GM12878 (cell line): Measurements from ENCODE around the gene FCN2. TPM values are rescaled to one million over a fixed set of nuclear protein-coding genes. Genes with fewer than 3 reads are reported as not detected.

Experiments
- ATAC-seq: fragments of 200-7000 bp; cut with Tn5 transposase; 3 replicates; pipeline ENCODE4 v1.9.1; 2020; ENCODE audit warnings: mild to moderate bottlenecking, moderate library complexity
- BruUV-seq: library from RNA; stranded (reverse); fragments of 400-500 nt; replicated peaks from 2 replicates; lab custom pipeline; 2021; lab: Mats Ljungman, UMichigan
- CTCF ChIA-PET: fragments of 300-600 bp; sonication (Branson Sonifier 250); formaldehyde crosslinking; extraction: SDS; loops from one replicate; lab custom pipeline; 2021; ENCODE audit warnings: inconsistent platforms; lab: Yijun Ruan, JAX
- POLR2A ChIA-PET: fragments of 350-600 bp; formaldehyde crosslinking; extraction: SDS; loops from one replicate; lab custom pipeline; 2021; ENCODE audit warnings: inconsistent platforms; lab: Charles Lee
- RAD21 ChIA-PET: fragments of 300-600 bp; sonication (Branson Sonifier 250); formaldehyde crosslinking; loops from one replicate; lab custom pipeline; 2023; ENCODE audit warnings: antibody characterized with exemption; ENCODE audit not compliant: unreplicated experiment; lab: Charles Lee
- SMC1A ChIA-PET: fragments of 300-600 bp; sonication (Branson Sonifier 250); formaldehyde crosslinking; loops from one replicate; lab custom pipeline; 2023; ENCODE audit not compliant: unreplicated experiment, uncharacterized antibody; lab: Charles Lee
- DNase-seq: peaks from one replicate; pipeline ENCODE4 v3.0.0-alpha.2; 2011; ENCODE audit warnings: low read depth, low spot score
- FAIRE-seq: peaks from 3 replicates; lab custom pipeline; 2011; peaks lifted over from hg19 to GRCh38; lab: Jason Lieb, UNC
- H2AFZ ChIP-seq: 2 replicates; pipeline ENCODE4 v1.6.0; 2011; ENCODE audit warnings: low read depth, low read length, control low read depth; ENCODE audit not compliant: control insufficient read depth
- H3K27ac ChIP-seq: 2 replicates; pipeline ENCODE4 v1.5.1; 2011; ENCODE audit warnings: control low read depth; ENCODE audit not compliant: control insufficient read depth, insufficient read depth
- H3K27me3 ChIP-seq, 2 experiments: replicated peaks in 1 of 2; 2 replicates each; pipeline versions ENCODE4 v1.6.0 to v1.6.1; 2011; ENCODE audit warnings: low read length in 1 of 2; ENCODE audit not compliant: control insufficient read depth in 2 of 2, insufficient read depth in 2 of 2
- H3K36me3 ChIP-seq, 2 experiments: 2 replicates each; pipeline ENCODE4 v1.5.1; 2011; ENCODE audit warnings: low read length in 1 of 2; ENCODE audit not compliant: control insufficient read depth in 2 of 2, insufficient read depth in 2 of 2
- H3K4me1 ChIP-seq: 2 replicates; pipeline ENCODE4 v1.6.1; 2011; ENCODE audit warnings: mild to moderate bottlenecking, low read length, moderate library complexity, mixed read lengths; ENCODE audit not compliant: control insufficient read depth, insufficient read depth
- H3K4me2 ChIP-seq: 2 replicates; pipeline ENCODE4 v1.6.0; 2011; ENCODE audit warnings: control low read depth; ENCODE audit not compliant: control insufficient read depth, insufficient read depth
- H3K4me3 ChIP-seq: fragments of 200-600 bp; sonication (generic); 2 replicates; pipeline ENCODE4 v1.5.1; 2016
- H3K79me2 ChIP-seq: 2 replicates; pipeline ENCODE4 v1.6.0; 2011; ENCODE audit warnings: low read length; ENCODE audit not compliant: control insufficient read depth, insufficient read depth
- H3K9ac ChIP-seq: 2 replicates; pipeline ENCODE4 v1.8.0; 2011; ENCODE audit warnings: low read length, control low read depth, mixed read lengths; ENCODE audit not compliant: control insufficient read depth, insufficient read depth
- H3K9me3 ChIP-seq: replicated peaks from 3 replicates; pipeline ENCODE4 v1.5.1; 2011; ENCODE audit warnings: mild to moderate bottlenecking, low read length; ENCODE audit not compliant: control insufficient read depth, insufficient read depth
- H4K20me1 ChIP-seq: 2 replicates; pipeline ENCODE4 v1.6.0; 2011; ENCODE audit not compliant: control insufficient read depth, insufficient read depth
- NRF1 ChIP-seq: conservative IDR thresholded peaks from 2 replicates; pipeline ENCODE4 v1.6.1; 2011; ENCODE audit warnings: mild to moderate bottlenecking, low read depth, low read length, improper control_type of control experiment
- RAD21 ChIP-seq: IDR thresholded peaks from 2 replicates; pipeline ENCODE4 v1.6.1; 2011; ENCODE audit warnings: mild to moderate bottlenecking, low read depth, low read length, moderate library complexity; ENCODE audit not compliant: insufficient read depth
- STAT1 ChIP-seq: fragments of 450-650 bp; conservative IDR thresholded peaks from 2 replicates; pipeline ENCODE4 v1.6.1; 2014; ENCODE audit warnings: antibody characterized with exemption, mild to moderate bottlenecking
- TAF1 ChIP-seq: IDR thresholded peaks from 2 replicates; pipeline ENCODE4 v1.6.1; 2011; ENCODE audit warnings: mild to moderate bottlenecking, low read depth, low read length, borderline replicate concordance
- ZNF384 ChIP-seq: IDR thresholded peaks from 2 replicates; pipeline ENCODE4 v1.6.1; 2012; ENCODE audit warnings: low read depth, mild to moderate bottlenecking, low read length, improper control_type of control experiment, borderline replicate concordance
- WGBS: methylation state at CpG from one replicate; pipeline ENCODE4 v1.1.6; 2016; ENCODE audit warnings: low lambda C conversion rate; ENCODE audit not compliant: insufficient replicate concordance, insufficient coverage; ENCODE audit errors: missing lambda C conversion rate; 5-methylcytosine and 5-hydroxymethylcytosine counted together
- in situ Hi-C: fragments of 300-500 bp; cut with MboI; formaldehyde crosslinking; loops from 9 replicates; pipeline ENCODE4 v1.14.3; 2018; ENCODE audit warnings: mixed read lengths
- intact Hi-C: fragments of 100-400 bp; cut with micrococcal nuclease; formaldehyde crosslinking; loops from one replicate; pipeline ENCODE4 v1.14.2; 2022; ENCODE audit not compliant: unreplicated experiment
- polyA plus RNA-seq, 11 experiments: library from polyadenylated mRNA; depleted of rRNA in 4 of 11; unstranded in 6 of 11; stranded (reverse) in 5 of 11; fragments of >200 nt; fragmentation: Nextera tagmentation in 4 of 11; fragmentation: Illumina TruSeq in 1 of 11; extraction: Ambion mirVana in 4 of 11; extraction: Trizol in 1 of 11; gene quantifications; 1 replicate in 1 of 11; 2 replicates in 10 of 11; pipeline versions ENCODE4 v1.2.1 to v1.2.3, GENCODE V29; 2011 to 2016; ENCODE audit warnings: inconsistent platforms in 2 of 11, missing spikeins in 2 of 11, low read depth in 1 of 11
- total RNA-seq, 4 experiments: library from RNA; depleted of rRNA in 3 of 4; stranded (reverse); fragments of >200 nt in 3 of 4; fragmentation: Illumina TruSeq in 1 of 4; extraction: Trizol in 1 of 4; gene quantifications; 2 replicates each; pipeline versions ENCODE4 v1.2.1 to v1.2.3, GENCODE V29; 2013 to 2021
- TF ChIP-seq, protein P1 (sequence below): IDR thresholded peaks from 2 replicates; pipeline ENCODE4 v1.6.1; 2012; ENCODE audit warnings: improper control_type of control experiment, low read depth, low read length; ENCODE audit not compliant: insufficient replicate concordance
- TF ChIP-seq, protein P2 (sequence below): fragments of 150-350 bp; IDR thresholded peaks from 2 replicates; pipeline ENCODE4 v1.6.1; 2014; ENCODE audit warnings: mild to moderate bottlenecking, low read depth, low read length
- TF ChIP-seq, protein P3 (sequence below): fragments of 450-650 bp; IDR thresholded peaks from 2 replicates; pipeline ENCODE4 v1.6.1; 2017; ENCODE audit warnings: borderline replicate concordance
- TF ChIP-seq, protein P4 (sequence below): IDR thresholded peaks from 2 replicates; pipeline ENCODE4 v1.6.1; 2011; ENCODE audit warnings: borderline replicate concordance, low read depth, mild to moderate bottlenecking, moderate library complexity, low read length; ENCODE audit not compliant: insufficient read depth, poor library complexity, severe bottlenecking
- TF ChIP-seq, protein P5 (sequence below): IDR thresholded peaks from 2 replicates; pipeline ENCODE4 v1.6.1; 2011; ENCODE audit warnings: low read depth, mild to moderate bottlenecking, low read length, moderate library complexity, borderline replicate concordance; ENCODE audit errors: extremely low read depth
- TF ChIP-seq, protein P6 (sequence below): IDR thresholded peaks from 2 replicates; pipeline ENCODE4 v1.6.1; 2012; ENCODE audit warnings: low read depth, low read length, improper control_type of control experiment

The FCN2 gene
- total and polyA plus RNA-seq, 10 of the 15 experiments (the other 5 are each of a cell fraction or from before 2014, with no cell fraction given): not detected

DNA sequence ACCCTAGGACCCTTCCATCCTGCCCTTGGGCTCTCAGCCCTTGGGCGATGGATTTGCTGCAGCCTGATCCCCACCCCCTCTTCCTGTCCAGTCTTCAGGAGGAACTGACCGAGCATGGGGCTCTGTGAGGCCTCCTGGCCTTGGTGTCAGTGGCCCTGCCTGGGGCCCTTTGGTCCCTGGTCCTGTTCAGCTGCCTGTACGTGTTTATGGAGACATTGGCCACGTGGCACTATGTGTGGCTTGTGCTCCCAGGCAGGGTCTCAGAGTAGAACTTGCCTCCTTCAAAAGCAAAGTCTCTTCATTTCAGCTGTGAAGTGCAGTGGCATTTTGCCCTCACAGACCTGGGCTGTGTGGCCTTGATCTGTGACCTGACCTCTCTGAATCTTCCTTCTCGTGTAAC is 11.1 kb downstream of the FCN2 start:
- no peak overlapping the region for H3K27ac ChIP-seq
- peaks cover 2% of the 10 kb centered on the region for H3K9me3 ChIP-seq
- H3K27me3 ChIP-seq: no peaks in the 10 kb centered on the region; a peak in 1 of 4 replicates
- no peaks in the 10 kb centered on the region for H4K20me1 ChIP-seq
- H3K79me2 ChIP-seq: no peaks in the 10 kb centered on the region
- in situ Hi-C loops (no loop called here), intact Hi-C loops (no loop called here)
- ChIA-PET SMC1A (no interaction called here), RAD21 (no interaction called here), CTCF (no interaction called here), POLR2A (no interaction called here)
- H2AFZ ChIP-seq: no peak overlapping the region
- FAIRE-seq (no peak), ATAC-seq (no peak), DNase-seq (no peak)
- no TSS peak for BruUV-seq
- H3K36me3 ChIP-seq: no peaks in the 10 kb centered on the region
- H3K4me1 ChIP-seq: peaks cover 9% of the 10 kb centered on the region; the same call in 1 of the 2 replicates
- H3K9ac ChIP-seq: no peak overlapping the region
- H3K4me3 ChIP-seq: no peak overlapping the region
- H3K4me2 ChIP-seq: no peak overlapping the region
- 6% methylated on average over 5 of the region's 5 CpGs for WGBS
- TF ChIP-seq, protein P1, sequence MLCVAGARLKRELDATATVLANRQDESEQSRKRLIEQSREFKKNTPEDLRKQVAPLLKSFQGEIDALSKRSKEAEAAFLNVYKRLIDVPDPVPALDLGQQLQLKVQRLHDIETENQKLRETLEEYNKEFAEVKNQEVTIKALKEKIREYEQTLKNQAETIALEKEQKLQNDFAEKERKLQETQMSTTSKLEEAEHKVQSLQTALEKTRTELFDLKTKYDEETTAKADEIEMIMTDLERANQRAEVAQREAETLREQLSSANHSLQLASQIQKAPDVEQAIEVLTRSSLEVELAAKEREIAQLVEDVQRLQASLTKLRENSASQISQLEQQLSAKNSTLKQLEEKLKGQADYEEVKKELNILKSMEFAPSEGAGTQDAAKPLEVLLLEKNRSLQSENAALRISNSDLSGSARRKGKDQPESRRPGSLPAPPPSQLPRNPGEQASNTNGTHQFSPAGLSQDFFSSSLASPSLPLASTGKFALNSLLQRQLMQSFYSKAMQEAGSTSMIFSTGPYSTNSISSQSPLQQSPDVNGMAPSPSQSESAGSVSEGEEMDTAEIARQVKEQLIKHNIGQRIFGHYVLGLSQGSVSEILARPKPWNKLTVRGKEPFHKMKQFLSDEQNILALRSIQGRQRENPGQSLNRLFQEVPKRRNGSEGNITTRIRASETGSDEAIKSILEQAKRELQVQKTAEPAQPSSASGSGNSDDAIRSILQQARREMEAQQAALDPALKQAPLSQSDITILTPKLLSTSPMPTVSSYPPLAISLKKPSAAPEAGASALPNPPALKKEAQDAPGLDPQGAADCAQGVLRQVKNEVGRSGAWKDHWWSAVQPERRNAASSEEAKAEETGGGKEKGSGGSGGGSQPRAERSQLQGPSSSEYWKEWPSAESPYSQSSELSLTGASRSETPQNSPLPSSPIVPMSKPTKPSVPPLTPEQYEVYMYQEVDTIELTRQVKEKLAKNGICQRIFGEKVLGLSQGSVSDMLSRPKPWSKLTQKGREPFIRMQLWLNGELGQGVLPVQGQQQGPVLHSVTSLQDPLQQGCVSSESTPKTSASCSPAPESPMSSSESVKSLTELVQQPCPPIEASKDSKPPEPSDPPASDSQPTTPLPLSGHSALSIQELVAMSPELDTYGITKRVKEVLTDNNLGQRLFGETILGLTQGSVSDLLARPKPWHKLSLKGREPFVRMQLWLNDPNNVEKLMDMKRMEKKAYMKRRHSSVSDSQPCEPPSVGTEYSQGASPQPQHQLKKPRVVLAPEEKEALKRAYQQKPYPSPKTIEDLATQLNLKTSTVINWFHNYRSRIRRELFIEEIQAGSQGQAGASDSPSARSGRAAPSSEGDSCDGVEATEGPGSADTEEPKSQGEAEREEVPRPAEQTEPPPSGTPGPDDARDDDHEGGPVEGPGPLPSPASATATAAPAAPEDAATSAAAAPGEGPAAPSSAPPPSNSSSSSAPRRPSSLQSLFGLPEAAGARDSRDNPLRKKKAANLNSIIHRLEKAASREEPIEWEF: no peak
- TF ChIP-seq, protein P2, sequence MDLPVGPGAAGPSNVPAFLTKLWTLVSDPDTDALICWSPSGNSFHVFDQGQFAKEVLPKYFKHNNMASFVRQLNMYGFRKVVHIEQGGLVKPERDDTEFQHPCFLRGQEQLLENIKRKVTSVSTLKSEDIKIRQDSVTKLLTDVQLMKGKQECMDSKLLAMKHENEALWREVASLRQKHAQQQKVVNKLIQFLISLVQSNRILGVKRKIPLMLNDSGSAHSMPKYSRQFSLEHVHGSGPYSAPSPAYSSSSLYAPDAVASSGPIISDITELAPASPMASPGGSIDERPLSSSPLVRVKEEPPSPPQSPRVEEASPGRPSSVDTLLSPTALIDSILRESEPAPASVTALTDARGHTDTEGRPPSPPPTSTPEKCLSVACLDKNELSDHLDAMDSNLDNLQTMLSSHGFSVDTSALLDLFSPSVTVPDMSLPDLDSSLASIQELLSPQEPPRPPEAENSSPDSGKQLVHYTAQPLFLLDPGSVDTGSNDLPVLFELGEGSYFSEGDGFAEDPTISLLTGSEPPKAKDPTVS: no peak
- TF ChIP-seq TAF1 (no peak), ZNF384 (no peak), RAD21 (no peak), STAT1 (no peak), NRF1 (no peak)
- TF ChIP-seq, protein P3, sequence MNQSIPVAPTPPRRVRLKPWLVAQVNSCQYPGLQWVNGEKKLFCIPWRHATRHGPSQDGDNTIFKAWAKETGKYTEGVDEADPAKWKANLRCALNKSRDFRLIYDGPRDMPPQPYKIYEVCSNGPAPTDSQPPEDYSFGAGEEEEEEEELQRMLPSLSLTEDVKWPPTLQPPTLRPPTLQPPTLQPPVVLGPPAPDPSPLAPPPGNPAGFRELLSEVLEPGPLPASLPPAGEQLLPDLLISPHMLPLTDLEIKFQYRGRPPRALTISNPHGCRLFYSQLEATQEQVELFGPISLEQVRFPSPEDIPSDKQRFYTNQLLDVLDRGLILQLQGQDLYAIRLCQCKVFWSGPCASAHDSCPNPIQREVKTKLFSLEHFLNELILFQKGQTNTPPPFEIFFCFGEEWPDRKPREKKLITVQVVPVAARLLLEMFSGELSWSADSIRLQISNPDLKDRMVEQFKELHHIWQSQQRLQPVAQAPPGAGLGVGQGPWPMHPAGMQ: no peak
- TF ChIP-seq, protein P4, sequence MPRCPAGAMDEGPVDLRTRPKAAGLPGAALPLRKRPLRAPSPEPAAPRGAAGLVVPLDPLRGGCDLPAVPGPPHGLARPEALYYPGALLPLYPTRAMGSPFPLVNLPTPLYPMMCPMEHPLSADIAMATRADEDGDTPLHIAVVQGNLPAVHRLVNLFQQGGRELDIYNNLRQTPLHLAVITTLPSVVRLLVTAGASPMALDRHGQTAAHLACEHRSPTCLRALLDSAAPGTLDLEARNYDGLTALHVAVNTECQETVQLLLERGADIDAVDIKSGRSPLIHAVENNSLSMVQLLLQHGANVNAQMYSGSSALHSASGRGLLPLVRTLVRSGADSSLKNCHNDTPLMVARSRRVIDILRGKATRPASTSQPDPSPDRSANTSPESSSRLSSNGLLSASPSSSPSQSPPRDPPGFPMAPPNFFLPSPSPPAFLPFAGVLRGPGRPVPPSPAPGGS: no peak
- TF ChIP-seq, protein P5, sequence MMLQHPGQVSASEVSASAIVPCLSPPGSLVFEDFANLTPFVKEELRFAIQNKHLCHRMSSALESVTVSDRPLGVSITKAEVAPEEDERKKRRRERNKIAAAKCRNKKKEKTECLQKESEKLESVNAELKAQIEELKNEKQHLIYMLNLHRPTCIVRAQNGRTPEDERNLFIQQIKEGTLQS: no peak
- TF ChIP-seq, protein P6, sequence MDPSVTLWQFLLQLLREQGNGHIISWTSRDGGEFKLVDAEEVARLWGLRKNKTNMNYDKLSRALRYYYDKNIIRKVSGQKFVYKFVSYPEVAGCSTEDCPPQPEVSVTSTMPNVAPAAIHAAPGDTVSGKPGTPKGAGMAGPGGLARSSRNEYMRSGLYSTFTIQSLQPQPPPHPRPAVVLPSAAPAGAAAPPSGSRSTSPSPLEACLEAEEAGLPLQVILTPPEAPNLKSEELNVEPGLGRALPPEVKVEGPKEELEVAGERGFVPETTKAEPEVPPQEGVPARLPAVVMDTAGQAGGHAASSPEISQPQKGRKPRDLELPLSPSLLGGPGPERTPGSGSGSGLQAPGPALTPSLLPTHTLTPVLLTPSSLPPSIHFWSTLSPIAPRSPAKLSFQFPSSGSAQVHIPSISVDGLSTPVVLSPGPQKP: no peak
